ENCODE measurements around the gene PRMT9. TPM values are rescaled to one million over a fixed set of nuclear protein-coding genes. Genes with fewer than 3 reads are reported as not detected.

PRMT9 gene
- total and polyA plus RNA-seq, 2 experiments from 2014 or later = 6.0 to 8.6 TPM

DNA sequence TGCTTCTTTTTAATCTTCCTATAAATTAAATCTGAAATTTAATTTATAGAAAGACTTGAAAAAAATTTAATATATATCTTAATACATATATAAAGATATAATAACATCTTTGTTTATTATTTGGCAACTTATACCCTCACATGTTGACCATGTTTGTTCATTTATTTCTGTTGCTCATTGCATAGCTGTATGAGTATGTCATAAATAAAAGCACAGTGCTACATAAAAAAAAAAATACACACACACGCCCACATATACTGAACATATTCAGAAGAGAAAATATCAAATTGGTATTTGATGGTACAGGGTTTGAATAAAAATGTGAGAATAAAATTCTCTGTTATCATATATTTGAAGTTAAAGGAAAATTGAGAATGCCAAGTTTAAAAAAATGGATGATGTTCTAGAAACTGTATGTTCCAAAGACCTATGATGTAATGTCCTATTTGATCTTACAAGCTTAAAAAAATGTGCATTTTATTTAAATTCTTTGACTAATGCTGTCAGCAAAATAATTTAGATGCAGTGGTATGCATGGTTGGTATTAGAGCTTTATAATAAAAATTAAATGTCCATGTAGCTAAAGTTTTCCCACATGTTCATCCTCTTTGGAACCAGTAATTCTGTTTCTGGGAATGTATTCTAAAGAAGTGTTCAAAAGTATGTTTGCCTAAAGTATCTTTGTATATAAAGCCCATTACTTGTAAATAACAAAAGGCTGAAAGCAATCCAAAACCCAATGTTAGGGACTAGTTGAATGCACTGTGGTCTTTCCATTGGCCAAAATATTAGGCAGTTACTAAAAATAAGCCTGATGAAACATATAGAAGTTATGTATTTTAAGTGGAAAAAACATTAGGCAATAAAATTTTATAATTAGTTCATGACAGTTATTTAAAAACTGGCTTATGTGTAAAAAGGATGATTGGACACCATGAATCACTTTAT is 53.9 kb downstream of the PRMT9 start:
- H3K27me3 ChIP-seq (replicated peaks; ENCODE audit: insufficient read depth) = no peaks in the 10 kb centered on the region
- no peak overlapping the region for H3K9ac ChIP-seq
- no peaks in the 10 kb centered on the region for H3K9me3 ChIP-seq (ENCODE audit: low read depth)
- in situ Hi-C loops (cut with MboI) = no loop called here
- no peak overlapping the region for H2AFZ ChIP-seq
- no peaks in the 10 kb centered on the region for H3K79me2 ChIP-seq (ENCODE audit: insufficient read depth)
- no peak overlapping the region for H3K4me3 ChIP-seq
- peaks cover 47% of the 10 kb centered on the region for H3K36me3 ChIP-seq (ENCODE audit: low read depth)
- H3K4me1 ChIP-seq (ENCODE audit: insufficient read depth) = peaks cover 14% of the 10 kb centered on the region
- no peak for TF ChIP-seq EZH2 (IDR thresholded peaks at IDR 0.05; ENCODE audit: insufficient read depth, poor library complexity, severe bottlenecking)
- no peak for TF ChIP-seq EZH2phosphoT487 (IDR thresholded peaks at IDR 0.05; ENCODE audit: insufficient read depth, low read depth)
- no peaks in the 10 kb centered on the region for H3K9me2 ChIP-seq (ENCODE audit: insufficient read depth)
- WGBS, 2 experiments (ENCODE audit: low coverage in 1 of 2, low lambda C conversion rate in 2 of 2, missing lambda C conversion rate in 2 of 2) = 85 to 90% methylated on average over 1 of the region's 1 CpG
- DNase-seq = peak; percentile 41
- no peak overlapping the region for H3K4me2 ChIP-seq (ENCODE audit: unreplicated experiment)
- no peak overlapping the region for H3K27ac ChIP-seq
- 0 out of 2 replicates have a peak, but pooled peaks cover 6% of the 10 kb centered on the region for H3F3A ChIP-seq (ENCODE audit: insufficient read depth)
- H4K20me1 ChIP-seq (ENCODE audit: insufficient read depth) = no peaks in the 10 kb centered on the region

DNA sequence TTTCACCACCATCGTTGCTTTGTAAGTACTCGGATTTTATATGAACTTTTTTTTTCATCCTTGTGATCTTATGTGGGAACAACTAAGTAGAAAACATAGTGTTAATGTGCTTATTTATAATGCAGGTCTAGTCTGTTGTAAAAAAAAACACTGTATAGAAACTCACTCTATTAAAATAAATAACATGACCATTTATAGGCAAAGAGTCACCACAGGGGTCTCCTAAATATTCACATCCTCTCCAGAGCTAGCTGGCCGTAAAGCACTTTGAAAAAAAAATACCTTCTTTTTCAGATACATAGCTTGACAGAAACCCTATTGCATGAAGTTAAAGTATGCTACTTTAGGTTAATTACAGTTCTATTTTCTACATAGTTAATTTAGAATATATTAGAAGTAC is 55.5 kb downstream of the PRMT9 start:
- H2AFZ ChIP-seq = no peak overlapping the region
- no peaks in the 10 kb centered on the region; the same call in 1 of the 2 replicates for H3K79me2 ChIP-seq (ENCODE audit: insufficient read depth)
- H3K9me3 ChIP-seq (ENCODE audit: low read depth) = no peaks in the 10 kb centered on the region
- peaks cover 50% of the 10 kb centered on the region for H3K36me3 ChIP-seq (ENCODE audit: low read depth)
- H3K27me3 ChIP-seq (replicated peaks; ENCODE audit: insufficient read depth) = no peaks in the 10 kb centered on the region
- 63 to 74% methylated on average over 3 of the region's 3 CpGs for WGBS, 2 experiments (ENCODE audit: low coverage in 1 of 2, low lambda C conversion rate in 2 of 2, missing lambda C conversion rate in 2 of 2)
- no peak overlapping the region for H3K4me3 ChIP-seq
- H3F3A ChIP-seq (ENCODE audit: insufficient read depth) = 0 out of 2 replicates have a peak, but pooled peaks cover 6% of the 10 kb centered on the region
- H3K4me1 ChIP-seq (ENCODE audit: insufficient read depth) = peaks cover 14% of the 10 kb centered on the region
- in situ Hi-C loops (cut with MboI) = no loop called here
- H3K27ac ChIP-seq = no peak overlapping the region
- H3K4me2 ChIP-seq (ENCODE audit: unreplicated experiment) = no peak overlapping the region
- H3K9ac ChIP-seq = no peak overlapping the region
- TF ChIP-seq EZH2phosphoT487 (IDR thresholded peaks at IDR 0.05; ENCODE audit: insufficient read depth, low read depth) (no peak), EZH2 (IDR thresholded peaks at IDR 0.05; ENCODE audit: insufficient read depth, poor library complexity, severe bottlenecking) (no peak)
- H3K9me2 ChIP-seq (ENCODE audit: insufficient read depth) = no peaks in the 10 kb centered on the region
- no peak for DNase-seq
- H4K20me1 ChIP-seq (ENCODE audit: insufficient read depth) = no peaks in the 10 kb centered on the region

DNA sequence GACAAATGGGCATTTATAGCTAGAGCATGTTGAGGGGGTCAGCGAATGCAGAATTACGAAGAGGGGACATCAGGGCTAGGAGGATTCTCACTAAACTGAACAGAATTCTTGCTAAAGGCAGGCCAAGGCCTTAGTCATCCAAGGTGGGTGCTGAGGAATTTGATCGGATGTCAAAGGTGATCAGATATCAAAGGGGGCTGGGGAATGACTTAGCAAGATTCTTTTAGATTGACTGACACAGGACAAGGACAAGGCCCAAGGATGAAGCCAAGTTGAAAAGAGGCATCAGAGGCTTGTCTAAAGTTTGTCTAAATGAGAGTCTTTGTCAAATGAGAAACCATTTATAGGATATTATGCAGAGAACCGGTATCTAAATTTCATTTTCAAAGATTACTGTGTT is 57.1 kb downstream of the PRMT9 start:
- no peak overlapping the region for H3K9ac ChIP-seq
- peaks cover 50% of the 10 kb centered on the region for H3K36me3 ChIP-seq (ENCODE audit: low read depth)
- no peak for DNase-seq
- no peak overlapping the region for H3K4me3 ChIP-seq
- 0 out of 2 replicates have a peak, but pooled peaks cover 6% of the 10 kb centered on the region for H3F3A ChIP-seq (ENCODE audit: insufficient read depth)
- peaks cover 14% of the 10 kb centered on the region for H3K79me2 ChIP-seq (ENCODE audit: insufficient read depth)
- in situ Hi-C loops (cut with MboI) = no loop called here
- WGBS, 2 experiments (ENCODE audit: low coverage in 1 of 2, low lambda C conversion rate in 2 of 2, missing lambda C conversion rate in 2 of 2) = 98 to 100% methylated on average over 4 of the region's 4 CpGs
- no peak overlapping the region for H2AFZ ChIP-seq
- H4K20me1 ChIP-seq (ENCODE audit: insufficient read depth) = no peaks in the 10 kb centered on the region
- H3K27me3 ChIP-seq (replicated peaks; ENCODE audit: insufficient read depth) = no peaks in the 10 kb centered on the region
- no peak for TF ChIP-seq EZH2 (IDR thresholded peaks at IDR 0.05; ENCODE audit: insufficient read depth, poor library complexity, severe bottlenecking)
- TF ChIP-seq EZH2phosphoT487 (IDR thresholded peaks at IDR 0.05; ENCODE audit: insufficient read depth, low read depth) = no peak
- no peak overlapping the region for H3K27ac ChIP-seq
- no peak overlapping the region for H3K4me2 ChIP-seq (ENCODE audit: unreplicated experiment)
- H3K9me3 ChIP-seq (ENCODE audit: low read depth) = no peaks in the 10 kb centered on the region
- no peaks in the 10 kb centered on the region for H3K9me2 ChIP-seq (ENCODE audit: insufficient read depth)
- H3K4me1 ChIP-seq (ENCODE audit: insufficient read depth) = peaks cover 14% of the 10 kb centered on the region

DNA sequence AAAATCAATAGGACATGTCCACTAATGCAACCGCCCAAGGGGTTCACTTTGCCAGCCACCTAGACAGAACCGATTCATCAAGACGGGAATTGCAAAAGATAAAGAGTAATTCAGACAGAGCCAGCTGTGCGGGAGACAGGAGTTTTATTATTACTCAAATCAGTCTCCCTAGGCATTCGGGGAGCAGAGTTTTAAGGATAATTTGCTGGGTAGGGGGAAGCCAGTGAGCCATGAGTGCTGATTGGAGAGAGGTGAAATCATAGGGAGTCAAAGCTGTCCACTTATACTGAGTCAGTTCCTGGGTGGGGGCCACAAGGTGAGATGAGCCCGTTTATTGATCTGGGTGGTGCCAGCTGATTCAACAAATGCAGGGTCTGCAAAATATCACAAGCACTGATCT is 58.2 kb downstream of the PRMT9 start:
- Histone ChIP-seq H3K9me3 (ENCODE audit: low read depth) (no peaks in the 10 kb centered on the region), H4K20me1 (ENCODE audit: insufficient read depth) (no peaks in the 10 kb centered on the region), H3F3A (ENCODE audit: insufficient read depth) (0 out of 2 replicates have a peak, but pooled peaks cover 6% of the 10 kb centered on the region), H3K27ac (no peak overlapping the region), H3K27me3 (replicated peaks; ENCODE audit: insufficient read depth) (no peaks in the 10 kb centered on the region), H3K79me2 (ENCODE audit: insufficient read depth) (peaks cover 26% of the 10 kb centered on the region), H2AFZ (no peak overlapping the region), H3K9me2 (ENCODE audit: insufficient read depth) (no peaks in the 10 kb centered on the region), H3K36me3 (ENCODE audit: low read depth) (peaks cover 40% of the 10 kb centered on the region), H3K4me2 (ENCODE audit: unreplicated experiment) (no peak overlapping the region), H3K4me3 (no peak overlapping the region), H3K9ac (no peak overlapping the region), H3K4me1 (ENCODE audit: insufficient read depth) (peaks cover 14% of the 10 kb centered on the region)
- 83% methylated on average over 6 of the region's 6 CpGs for WGBS, 2 experiments (ENCODE audit: low coverage in 1 of 2, low lambda C conversion rate in 2 of 2, missing lambda C conversion rate in 2 of 2)
- no peak for DNase-seq
- TF ChIP-seq EZH2phosphoT487 (IDR thresholded peaks at IDR 0.05; ENCODE audit: insufficient read depth, low read depth) (no peak), EZH2 (IDR thresholded peaks at IDR 0.05; ENCODE audit: insufficient read depth, poor library complexity, severe bottlenecking) (no peak)
- in situ Hi-C loops (cut with MboI) = no loop called here
